ENCODE measurements around the gene SIDT1.

GRCh38 chr3:113654851-113655250 lies 122.5 kb downstream of the SIDT1 start:
- TF ChIP-seq POLR2A (IDR thresholded peaks at IDR 0.05) (no peak), CTCF (IDR thresholded peaks at IDR 0.05) (no peak)

Measured in heart left ventricle (tissue), 13 donors.